Stomach (tissue), 9 donors: ENCODE data around the gene GALNT2. TPM values are rescaled to one million over a fixed set of nuclear protein-coding genes. Genes with fewer than 3 reads are reported as not detected.
A peak's percentile ranks its signal among the peaks of the same experiment; 100 is the strongest.

Experiments used
- DNase-seq, 2 donors: peaks; one replicate each; pipeline versions ENCODE4 v3.0.0 to v3.0.0-alpha.2; 2013 to 2019
- H3K27ac ChIP-seq, 5 donors: fragments of 200-600 bp in 4 of 5; sonication (generic) in 4 of 5; one replicate each; pipeline ENCODE4 v1.5.1; 2013 to 2019; ENCODE audit warnings: mild to moderate bottlenecking in 1 of 5, moderate library complexity in 1 of 5
- H3K27me3 ChIP-seq, 3 donors: fragments of 200-600 bp; sonication (generic); one replicate each; pipeline ENCODE4 v1.5.1; 2017 to 2019; ENCODE audit warnings: mixed run types in 1 of 3
- H3K36me3 ChIP-seq, 4 donors: fragments of 200-600 bp; sonication (generic); 1 replicate in 3 of 4; 2 replicates in 1 of 4; pipeline ENCODE4 v1.5.1; 2016 to 2019
- H3K4me1 ChIP-seq, 4 donors: fragments of 200-600 bp; sonication (generic); one replicate each; pipeline ENCODE4 v1.5.1; 2016 to 2019
- H3K4me3 ChIP-seq, 4 donors: fragments of 200-600 bp; sonication (generic) in 3 of 4; one replicate each; pipeline ENCODE4 v1.5.1; 2016 to 2019; ENCODE audit warnings: mild to moderate bottlenecking in 1 of 4
- H3K9me3 ChIP-seq, 4 donors: fragments of 200-600 bp; sonication (generic); one replicate each; pipeline ENCODE4 v1.5.1; 2016 to 2019
- CTCF ChIP-seq, 7 experiments: fragments of 450-650 bp in 4 of 7; fragments of 200-600 bp in 3 of 7; sonication (generic) in 3 of 7; IDR thresholded peaks; one replicate each; pipeline ENCODE4 v1.5.1; 2016 to 2019; ENCODE audit warnings: antibody characterized with exemption in 7 of 7, control low read depth in 2 of 7, mild to moderate bottlenecking in 1 of 7
- EP300 ChIP-seq: sonication (generic); formaldehyde crosslinking; IDR thresholded peaks from one replicate; pipeline ENCODE4 v1.6.1; 2017; ENCODE audit warnings: antibody characterized with exemption
- POLR2A ChIP-seq, 4 donors: fragments of 450-650 bp; IDR thresholded peaks; one replicate each; pipeline ENCODE4 v1.6.1; 2016; ENCODE audit warnings: antibody characterized with exemption in 4 of 4, control low read depth in 2 of 4, mild to moderate bottlenecking in 1 of 4, moderate library complexity in 1 of 4
- POLR2AphosphoS5 ChIP-seq, 3 donors: sonication (generic); formaldehyde crosslinking; IDR thresholded peaks; one replicate each; pipeline ENCODE4 v1.6.1; 2016; ENCODE audit warnings: antibody characterized with exemption in 3 of 3
- WGBS, 5 donors: extraction: QIAGEN DNeasy Blood & Tissue Kit in 3 of 5; methylation state at CpG; one replicate each; pipeline versions ENCODE4 v1.1.5 to v1.1.7; 2013 to 2018; 5-methylcytosine and 5-hydroxymethylcytosine counted together
- intact Hi-C: fragments of 100-400 bp; cut with DNase I; formaldehyde crosslinking; loops from one replicate; pipeline ENCODE4 v1.15.1; 2023; ENCODE audit warnings: low total_unique reads
- polyA plus RNA-seq, 3 donors: library from polyadenylated mRNA; stranded (reverse); fragments of 200-250 nt; gene quantifications; one replicate each; pipeline ENCODE4 v1.2.3, GENCODE V29; 2013
- total RNA-seq, 5 donors: library from RNA; depleted of rRNA; stranded (reverse); fragments of >200 nt; gene quantifications; one replicate each; pipeline versions ENCODE4 v1.1.0 to v1.2.3, GENCODE V29; 2014 to 2016
- donor health status: healthy with polysubstance abuse.
- donor health status: Bipolar disorder and iron deficiency.
- donor health status: healthy.

GALNT2 gene
- total and polyA plus RNA-seq, 8 donors, result 5.5 to 101 (median 43.1) TPM

GRCh38 chr1:230067871-230068620 is 1.0 kb downstream of the GALNT2 start:
- Histone ChIP-seq H3K27me3 (no peaks in the 10 kb centered on the region), H3K4me1 (peaks cover 31 to 60% (median 47%) of the 10 kb centered on the region in 4 donors), H3K9me3 (no peaks in the 10 kb centered on the region), H3K27ac (peak overlapping the region; percentile 91 to 99 (median 95)), H3K36me3 (no peaks in the 10 kb centered on the region), H3K4me3 (peak overlapping the region; percentile 82 to 97 (median 95))
- DNase-seq, result peak; percentile 31 to 67
- TF ChIP-seq POLR2AphosphoS5 (IDR thresholded peaks at IDR 0.05), result no peak
- TF ChIP-seq POLR2A (IDR thresholded peaks at IDR 0.05), result no peak
- TF ChIP-seq CTCF (IDR thresholded peaks at IDR 0.05), result no peak
- no peak for TF ChIP-seq EP300
- 0 to 1% (median 0%) methylated on average over 51 to 59 of the region's 59 CpGs for WGBS, 5 donors
- intact Hi-C loops, result no loop called here

DNA sequence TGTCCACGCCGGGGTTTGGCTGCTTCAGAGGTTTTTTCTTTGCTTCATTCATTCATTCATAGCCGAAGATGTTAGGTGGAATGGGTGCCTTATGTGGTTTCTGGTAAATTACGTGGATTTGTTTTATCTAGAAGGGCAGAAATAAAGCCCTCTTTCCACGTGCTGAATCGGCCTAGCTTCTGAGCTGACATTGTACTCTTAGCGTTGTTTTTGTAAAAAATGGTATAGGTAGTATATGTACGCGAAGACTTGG is 1.5 kb downstream of the GALNT2 start:
- H3K4me3 ChIP-seq, result peak overlapping the region; percentile 82 to 97 (median 95)
- H3K4me1 ChIP-seq, result peaks cover 35 to 65% (median 50%) of the 10 kb centered on the region in 4 donors
- DNase-seq, result no peak
- H3K27ac ChIP-seq, result peak overlapping the region in 4 of 5 donors; percentile 91 to 99 (median 93)
- no peaks in the 10 kb centered on the region for H3K9me3 ChIP-seq
- TF ChIP-seq EP300 (no peak), POLR2A (IDR thresholded peaks at IDR 0.05) (no peak), CTCF (IDR thresholded peaks at IDR 0.05) (no peak), POLR2AphosphoS5 (IDR thresholded peaks at IDR 0.05) (no peak)
- H3K27me3 ChIP-seq, result no peaks in the 10 kb centered on the region
- WGBS, 5 donors, result 7 to 22% (median 12%) methylated on average over 9 of the region's 9 CpGs
- no peaks in the 10 kb centered on the region for H3K36me3 ChIP-seq
- intact Hi-C loops, result no loop called here

- DNase-seq, result peak; percentile 43 to 52
- H3K4me3 ChIP-seq, result peak overlapping the region; percentile 82 to 97 (median 95)
Measured at GRCh38 chr1:230068952-230069684, 2.1 kb downstream of the GALNT2 start.

More at GRCh38 chr1:230068952-230069684, 2.1 kb downstream of the GALNT2 start:
- 33 to 43% (median 36%) methylated on average over 13 of the region's 13 CpGs for WGBS, 5 donors
- peaks cover 40 to 71% (median 56%) of the 10 kb centered on the region in 4 donors for H3K4me1 ChIP-seq
- no peaks in the 10 kb centered on the region for H3K9me3 ChIP-seq
- H3K36me3 ChIP-seq, result no peaks in the 10 kb centered on the region
- H3K27me3 ChIP-seq, result no peaks in the 10 kb centered on the region
- intact Hi-C loops, result no loop called here
- TF ChIP-seq CTCF (IDR thresholded peaks at IDR 0.05) (no peak), EP300 (no peak), POLR2AphosphoS5 (IDR thresholded peaks at IDR 0.05) (peak in 2 of 3 donors; percentile 41 to 44), POLR2A (IDR thresholded peaks at IDR 0.05) (no peak)
- H3K27ac ChIP-seq, result peak overlapping the region in 4 of 5 donors; percentile 91 to 99 (median 93)
